Measurements from ENCODE around the gene DAPK2.

GRCh38 chr15:64038878-64039610 is 7.2 kb downstream of the DAPK2 start:
- no peak for TF ChIP-seq CTCF (IDR thresholded peaks at IDR 0.05; ENCODE audit: insufficient read depth, low read length)
- no peak for TF ChIP-seq POLR2AphosphoS5 (IDR thresholded peaks at IDR 0.05; ENCODE audit: low read depth)
- TF ChIP-seq REST (IDR thresholded peaks at IDR 0.05; ENCODE audit: insufficient replicate concordance, low read depth): no peak
- no peak for TF ChIP-seq GABPA (IDR thresholded peaks at IDR 0.05; ENCODE audit: low read depth)

Data from HL-60 (cell line).